Keratinocyte (primary cell): ENCODE results near the gene SMURF1. TPM values are rescaled to one million over a fixed set of nuclear protein-coding genes. Genes with fewer than 3 reads are reported as not detected.

Experiments used
- DNase-seq: peaks from one replicate; pipeline ENCODE4 v3.0.0-alpha.2; 2011; ENCODE audit warnings: low read depth, missing footprints, low spot score
- FAIRE-seq: peaks from 2 replicates; lab custom pipeline; 2011; peaks lifted over from hg19 to GRCh38; lab: Jason Lieb, UNC
- H2AFZ ChIP-seq: 2 replicates; pipeline ENCODE4 v1.6.0; 2012; ENCODE audit warnings: low read length, control low read depth, inconsistent platforms; ENCODE audit not compliant: control insufficient read depth
- H3K27ac ChIP-seq: 2 replicates; pipeline ENCODE4 v1.5.1; 2011; ENCODE audit warnings: low read length; ENCODE audit not compliant: control insufficient read depth, insufficient read depth
- H3K27me3 ChIP-seq: 3 replicates; pipeline ENCODE4 v1.6.0; 2011; ENCODE audit warnings: low read length; ENCODE audit not compliant: control insufficient read depth, insufficient read depth; ENCODE audit errors: extremely low read depth
- H3K36me3 ChIP-seq, 2 experiments: 2 replicates in 1 of 2; 3 replicates in 1 of 2; pipeline ENCODE4 v1.5.1; 2011; ENCODE audit warnings: low read length in 2 of 2, mild to moderate bottlenecking in 1 of 2; ENCODE audit not compliant: control insufficient read depth in 2 of 2, insufficient read depth in 2 of 2; ENCODE audit errors: extremely low read depth in 1 of 2
- H3K4me1 ChIP-seq: 3 replicates; pipeline ENCODE4 v1.5.1; 2011; ENCODE audit warnings: low read length; ENCODE audit not compliant: control insufficient read depth, insufficient read depth; ENCODE audit errors: extremely low read depth
- H3K4me2 ChIP-seq: 3 replicates; pipeline ENCODE4 v1.6.0; 2011; ENCODE audit warnings: low read depth, low read length; ENCODE audit not compliant: control insufficient read depth, insufficient read depth; ENCODE audit errors: extremely low read depth
- H3K4me3 ChIP-seq, 3 experiments: fragments of 200-600 bp in 1 of 3; sonication (generic) in 1 of 3; 2 replicates in 2 of 3; 3 replicates in 1 of 3; pipeline ENCODE4 v1.5.1; 2011 to 2016; ENCODE audit warnings: low read length in 3 of 3, mild to moderate bottlenecking in 3 of 3, control low read depth in 2 of 3, inconsistent platforms in 1 of 3, low read depth in 1 of 3, mixed read lengths in 1 of 3, mixed run types in 1 of 3, moderate library complexity in 1 of 3; ENCODE audit not compliant: control insufficient read depth in 2 of 3, insufficient read depth in 2 of 3; ENCODE audit errors: extremely low read depth in 1 of 3
- H3K79me2 ChIP-seq: 2 replicates; pipeline ENCODE4 v1.6.0; 2012; ENCODE audit warnings: low read length; ENCODE audit not compliant: control insufficient read depth, insufficient read depth
- H3K9ac ChIP-seq: 3 replicates; pipeline ENCODE4 v1.6.0; 2011; ENCODE audit warnings: low read length; ENCODE audit not compliant: control insufficient read depth, insufficient read depth; ENCODE audit errors: extremely low read depth
- H3K9me1 ChIP-seq: 3 replicates; pipeline ENCODE4 v1.6.0; 2011; ENCODE audit warnings: low read length; ENCODE audit not compliant: control insufficient read depth, insufficient read depth; ENCODE audit errors: extremely low read depth
- H3K9me3 ChIP-seq: 2 replicates; pipeline ENCODE4 v1.5.1; 2012; ENCODE audit warnings: low read depth, low read length; ENCODE audit not compliant: control insufficient read depth
- H4K20me1 ChIP-seq: 3 replicates; pipeline ENCODE4 v1.6.0; 2011; ENCODE audit warnings: low read length; ENCODE audit not compliant: control insufficient read depth, insufficient read depth; ENCODE audit errors: extremely low read depth
- CTCF ChIP-seq, 3 experiments: IDR thresholded peaks in 1 of 3; conservative IDR thresholded peaks in 1 of 3; optimal IDR thresholded peaks in 1 of 3; 2 replicates in 2 of 3; 3 replicates in 1 of 3; pipeline versions ENCODE3 to v1.5.1; 2011; ENCODE audit warnings: low read length in 3 of 3, mild to moderate bottlenecking in 3 of 3, moderate library complexity in 2 of 3, control low read depth in 1 of 3, inconsistent platforms in 1 of 3; ENCODE audit not compliant: insufficient read depth in 2 of 3; ENCODE audit errors: extremely low read depth in 1 of 3
- EZH2 ChIP-seq: IDR thresholded peaks from one replicate; pipeline ENCODE4 v1.6.1; 2012; ENCODE audit warnings: inconsistent platforms, mild to moderate bottlenecking, low read length, moderate library complexity
- dilution Hi-C: fragments of 300-500 bp; cut with MboI; formaldehyde crosslinking; loops from one replicate; pipeline ENCODE4 v1.7.0; 2020; ENCODE audit warnings: low sequenced_read_pairs; ENCODE audit not compliant: extremely low pct_ligation_motif_present
- polyA plus RNA-seq, 5 experiments: library from polyadenylated mRNA; depleted of rRNA in 3 of 5; stranded (reverse) in 3 of 5; stranded (forward) in 1 of 5; unstranded in 1 of 5; fragments of >200 nt; gene quantifications; 1 replicate in 1 of 5; 2 replicates in 3 of 5; 3 replicates in 1 of 5; pipeline versions ENCODE4 v1.2.1 to v1.2.3, GENCODE V29; 2011 to 2012; ENCODE audit warnings: missing spikeins in 2 of 5, low read depth in 1 of 5, low replicate concordance in 1 of 5

Gene SMURF1
- polyA plus RNA-seq, 1 donor (not counting 4 experiments of a cell fraction or from before 2014, with no cell fraction given) = 22.2 TPM

- no peaks in the 10 kb centered on the region for H3K27me3 ChIP-seq
- no peak overlapping the region for H3K4me3 ChIP-seq
- peaks cover 7% of the 10 kb centered on the region for H4K20me1 ChIP-seq
- dilution Hi-C loops = no loop called here
- TF ChIP-seq CTCF (optimal IDR thresholded peaks at IDR 0.05 in 1 of 3, IDR thresholded peaks at IDR 0.05 in 1 of 3, conservative IDR thresholded peaks at IDR 0.05 in 1 of 3; ENCODE audit: extremely low read depth in 1 of 3, insufficient read depth in 2 of 3, low read length in 3 of 3) (no peak), EZH2 (no peak)
- peaks cover 98% of the 10 kb centered on the region for H3K79me2 ChIP-seq
- H3K36me3 ChIP-seq = no peaks in the 10 kb centered on the region
- FAIRE-seq = no peak
- peak overlapping the region; percentile 28 for H3K9ac ChIP-seq
- H3K9me3 ChIP-seq = no peaks in the 10 kb centered on the region
- H2AFZ ChIP-seq = no peak overlapping the region
- H3K9me1 ChIP-seq = peaks cover 8% of the 10 kb centered on the region
- peaks cover 84% of the 10 kb centered on the region for H3K4me1 ChIP-seq
- peak overlapping the region; percentile 91 for H3K27ac ChIP-seq
- DNase-seq = no peak
- H3K4me2 ChIP-seq = peak overlapping the region; percentile 12
These were observed 14.4 kb downstream of the SMURF1 start for GRCh38 chr7:99129536-99129935.

GRCh38 chr7:99129001-99129400 is 14.9 kb downstream of the SMURF1 start:
- H2AFZ ChIP-seq = no peak overlapping the region
- H3K4me3 ChIP-seq = no peak overlapping the region
- H4K20me1 ChIP-seq = peaks cover 7% of the 10 kb centered on the region
- peak overlapping the region; percentile 67 for H3K9ac ChIP-seq
- peak overlapping the region; percentile 91 for H3K27ac ChIP-seq
- no peak for DNase-seq
- peak overlapping the region; percentile 74 for H3K4me2 ChIP-seq
- no peaks in the 10 kb centered on the region for H3K9me3 ChIP-seq
- TF ChIP-seq CTCF (optimal IDR thresholded peaks at IDR 0.05 in 1 of 3, IDR thresholded peaks at IDR 0.05 in 1 of 3, conservative IDR thresholded peaks at IDR 0.05 in 1 of 3; ENCODE audit: extremely low read depth in 1 of 3, insufficient read depth in 2 of 3, low read length in 3 of 3) (no peak), EZH2 (no peak)
- FAIRE-seq = no peak
- H3K27me3 ChIP-seq = no peaks in the 10 kb centered on the region
- H3K9me1 ChIP-seq = peaks cover 8% of the 10 kb centered on the region
- dilution Hi-C loops = no loop called here
- peaks cover 84% of the 10 kb centered on the region for H3K4me1 ChIP-seq
- peaks cover 98% of the 10 kb centered on the region for H3K79me2 ChIP-seq
- H3K36me3 ChIP-seq = no peaks in the 10 kb centered on the region
